Mammary epithelial cell (primary cell): Measurements from ENCODE around the gene ARHGEF3.

Experiments
- CTCF ChIP-seq, 2 donors: IDR thresholded peaks in 1 of 2; conservative IDR thresholded peaks in 1 of 2; 2 replicates each; pipeline ENCODE4 v1.5.1; 2011 to 2012; ENCODE audit warnings: inconsistent platforms in 2 of 2, low read length in 2 of 2, mild to moderate bottlenecking in 2 of 2, control low read depth in 1 of 2, low read depth in 1 of 2; ENCODE audit not compliant: insufficient read depth in 1 of 2; ENCODE audit errors: extremely low read depth in 1 of 2
- EZH2 ChIP-seq: IDR thresholded peaks from 2 replicates; pipeline ENCODE4 v1.6.1; 2012; ENCODE audit warnings: low read length, inconsistent platforms, borderline replicate concordance

GRCh38 chr3:56694867-56695683, 106.7 kb downstream of the ARHGEF3 start:
- TF ChIP-seq EZH2 (no peak), CTCF (conservative IDR thresholded peaks at IDR 0.05 in 1 of 2, IDR thresholded peaks at IDR 0.05 in 1 of 2; ENCODE audit: extremely low read depth in 1 of 2, insufficient read depth in 1 of 2, low read depth in 1 of 2, low read length in 2 of 2) (no peak)
